ENCODE data around the gene SPINK1. TPM values are rescaled to one million over a fixed set of nuclear protein-coding genes. Genes with fewer than 3 reads are reported as not detected.

SPINK1 gene
- total and polyA plus RNA-seq, 7 experiments from 2014 or later = not detected

- H3K4me1 ChIP-seq (ENCODE audit: control insufficient read depth in 2 of 2, insufficient read depth in 2 of 2, low read length in 2 of 2) = peaks cover 0 to 8% of the 10 kb centered on the region in 2 donors
- H3K27me3 ChIP-seq (ENCODE audit: control insufficient read depth in 2 of 2, insufficient read depth in 2 of 2, low read length in 2 of 2) = no peaks in the 10 kb centered on the region
- H3K27me3 Mint-ChIP-seq = peaks cover 0 to 14% (median 0%) of the 10 kb centered on the region in 5 donors
- no peak overlapping the region for H3K27ac ChIP-seq (ENCODE audit: low read depth, low read length)
- H3K9me3 Mint-ChIP-seq = no peaks in the 10 kb centered on the region
- no peak overlapping the region for H3K4me3 ChIP-seq (ENCODE audit: low read length)
- POLR2A ChIA-PET = no interaction called here
- H3K4me3 Mint-ChIP-seq = no peak overlapping the region
- no peak for DNase-seq
- H3K36me3 Mint-ChIP-seq = no peaks in the 10 kb centered on the region
- CTCF ChIA-PET = no interaction called here
- intact Hi-C loops (cut with micrococcal nuclease) = no loop called here
- H3K4me1 Mint-ChIP-seq = peaks cover 0 to 7% (median 0%) of the 10 kb centered on the region in 7 donors
- ATAC-seq = no peak
- no peaks in the 10 kb centered on the region for H3K36me3 ChIP-seq (ENCODE audit: control insufficient read depth in 2 of 3, insufficient read depth in 3 of 3, low read length in 3 of 3)
- H3K9me3 ChIP-seq (ENCODE audit: control insufficient read depth in 2 of 3, low read length in 3 of 3) = no peaks in the 10 kb centered on the region
- no peak overlapping the region for H3K27ac Mint-ChIP-seq
Observed at GRCh38 chr5:147801461-147801860, 30.0 kb downstream of the SPINK1 start.

- H3K9me3 Mint-ChIP-seq = no peaks in the 10 kb centered on the region
- H3K9me3 ChIP-seq (ENCODE audit: control insufficient read depth in 2 of 3, low read length in 3 of 3) = no peaks in the 10 kb centered on the region
- ChIA-PET CTCF (no interaction called here), POLR2A (no interaction called here)
- peaks cover 0 to 8% of the 10 kb centered on the region in 2 donors for H3K4me1 ChIP-seq (ENCODE audit: control insufficient read depth in 2 of 2, insufficient read depth in 2 of 2, low read length in 2 of 2)
- H3K27ac ChIP-seq (ENCODE audit: low read depth, low read length) = no peak overlapping the region
- DNase-seq (no peak), ATAC-seq (no peak)
- no peak overlapping the region for H3K4me3 ChIP-seq (ENCODE audit: low read length)
- intact Hi-C loops (cut with micrococcal nuclease) = no loop called here
- no peaks in the 10 kb centered on the region for H3K36me3 Mint-ChIP-seq
- H3K27ac Mint-ChIP-seq = no peak overlapping the region
- H3K27me3 Mint-ChIP-seq = peaks cover 0 to 17% (median 6%) of the 10 kb centered on the region in 5 donors
- no peak overlapping the region for H3K4me3 Mint-ChIP-seq
- H3K27me3 ChIP-seq (ENCODE audit: control insufficient read depth in 2 of 2, insufficient read depth in 2 of 2, low read length in 2 of 2) = no peaks in the 10 kb centered on the region
- peaks cover 0 to 7% (median 0%) of the 10 kb centered on the region in 7 donors for H3K4me1 Mint-ChIP-seq
- H3K36me3 ChIP-seq (ENCODE audit: control insufficient read depth in 2 of 3, insufficient read depth in 3 of 3, low read length in 3 of 3) = no peaks in the 10 kb centered on the region
Observed at GRCh38 chr5:147800491-147800890, 31.0 kb downstream of the SPINK1 start.

- no peak overlapping the region for H3K27ac ChIP-seq (ENCODE audit: low read depth, low read length)
- Mint-ChIP-seq H3K4me3 (no peak overlapping the region), H3K4me1 (peaks cover 0 to 1% (median 0%) of the 10 kb centered on the region in 7 donors), H3K9me3 (no peaks in the 10 kb centered on the region), H3K27ac (no peak overlapping the region), H3K27me3 (peaks cover 0 to 13% (median 6%) of the 10 kb centered on the region in 5 donors), H3K36me3 (no peaks in the 10 kb centered on the region)
- H3K4me1 ChIP-seq (ENCODE audit: control insufficient read depth in 2 of 2, insufficient read depth in 2 of 2, low read length in 2 of 2) = no peaks in the 10 kb centered on the region
- ATAC-seq (no peak), DNase-seq (no peak)
- H3K9me3 ChIP-seq (ENCODE audit: control insufficient read depth in 2 of 3, low read length in 3 of 3) = no peaks in the 10 kb centered on the region
- H3K4me3 ChIP-seq (ENCODE audit: low read length) = no peak overlapping the region
- ChIA-PET CTCF (no interaction called here), POLR2A (no interaction called here)
- no peaks in the 10 kb centered on the region for H3K36me3 ChIP-seq (ENCODE audit: control insufficient read depth in 2 of 3, insufficient read depth in 3 of 3, low read length in 3 of 3)
- H3K27me3 ChIP-seq (ENCODE audit: control insufficient read depth in 2 of 2, insufficient read depth in 2 of 2, low read length in 2 of 2) = no peaks in the 10 kb centered on the region
- intact Hi-C loops (cut with micrococcal nuclease) = no loop called here
Observed at GRCh38 chr5:147796556-147797308, 34.7 kb downstream of the SPINK1 start.

GRCh38 chr5:147791181-147791580, 40.3 kb downstream of the SPINK1 start:
- peaks cover 0 to 8% (median 0%) of the 10 kb centered on the region in 5 donors for H3K27me3 Mint-ChIP-seq
- H3K27ac ChIP-seq (ENCODE audit: low read depth, low read length) = no peak overlapping the region
- no peak for ATAC-seq
- intact Hi-C loops (cut with micrococcal nuclease) = no loop called here
- POLR2A ChIA-PET = no interaction called here
- CTCF ChIA-PET = no interaction called here
- no peaks in the 10 kb centered on the region for H3K4me1 ChIP-seq (ENCODE audit: control insufficient read depth in 2 of 2, insufficient read depth in 2 of 2, low read length in 2 of 2)
- H3K9me3 Mint-ChIP-seq = no peaks in the 10 kb centered on the region
- H3K27ac Mint-ChIP-seq = no peak overlapping the region
- no peak overlapping the region for H3K4me3 ChIP-seq (ENCODE audit: low read length)
- no peaks in the 10 kb centered on the region for H3K27me3 ChIP-seq (ENCODE audit: control insufficient read depth in 2 of 2, insufficient read depth in 2 of 2, low read length in 2 of 2)
- H3K4me1 Mint-ChIP-seq = peaks cover 0 to 1% (median 0%) of the 10 kb centered on the region in 7 donors
- H3K4me3 Mint-ChIP-seq = no peak overlapping the region
- H3K36me3 Mint-ChIP-seq = no peaks in the 10 kb centered on the region
- no peaks in the 10 kb centered on the region for H3K36me3 ChIP-seq (ENCODE audit: control insufficient read depth in 2 of 3, insufficient read depth in 3 of 3, low read length in 3 of 3)
- no peaks in the 10 kb centered on the region for H3K9me3 ChIP-seq (ENCODE audit: control insufficient read depth in 2 of 3, low read length in 3 of 3)
- DNase-seq = no peak

- Histone ChIP-seq H3K4me3 (ENCODE audit: low read length) (no peak overlapping the region), H3K9me3 (ENCODE audit: control insufficient read depth in 2 of 3, low read length in 3 of 3) (no peaks in the 10 kb centered on the region), H3K36me3 (ENCODE audit: control insufficient read depth in 2 of 3, insufficient read depth in 3 of 3, low read length in 3 of 3) (no peaks in the 10 kb centered on the region), H3K27ac (ENCODE audit: low read depth, low read length) (no peak overlapping the region), H3K27me3 (ENCODE audit: control insufficient read depth in 2 of 2, insufficient read depth in 2 of 2, low read length in 2 of 2) (no peaks in the 10 kb centered on the region), H3K4me1 (ENCODE audit: control insufficient read depth in 2 of 2, insufficient read depth in 2 of 2, low read length in 2 of 2) (no peaks in the 10 kb centered on the region)
- ChIA-PET CTCF (no interaction called here), POLR2A (no interaction called here)
- Mint-ChIP-seq H3K27ac (no peak overlapping the region), H3K9me3 (no peaks in the 10 kb centered on the region), H3K27me3 (peaks cover 0 to 10% (median 0%) of the 10 kb centered on the region in 5 donors), H3K4me3 (no peak overlapping the region), H3K4me1 (no peaks in the 10 kb centered on the region), H3K36me3 (no peaks in the 10 kb centered on the region)
- intact Hi-C loops (cut with micrococcal nuclease) = no loop called here
- DNase-seq = no peak
- no peak for ATAC-seq
Observed at GRCh38 chr5:147789820-147790219, 41.7 kb downstream of the SPINK1 start.

GRCh38 chr5:147788023-147788422, 43.4 kb downstream of the SPINK1 start:
- intact Hi-C loops (cut with micrococcal nuclease) = no loop called here
- Mint-ChIP-seq H3K4me1 (no peaks in the 10 kb centered on the region), H3K27me3 (peaks cover 0 to 20% (median 0%) of the 10 kb centered on the region in 5 donors), H3K4me3 (no peak overlapping the region), H3K27ac (no peak overlapping the region), H3K36me3 (no peaks in the 10 kb centered on the region), H3K9me3 (no peaks in the 10 kb centered on the region)
- CTCF ChIA-PET = no interaction called here
- H3K9me3 ChIP-seq (ENCODE audit: control insufficient read depth in 2 of 3, low read length in 3 of 3) = no peaks in the 10 kb centered on the region
- H3K4me3 ChIP-seq (ENCODE audit: low read length) = no peak overlapping the region
- H3K27me3 ChIP-seq (ENCODE audit: control insufficient read depth in 2 of 2, insufficient read depth in 2 of 2, low read length in 2 of 2) = no peaks in the 10 kb centered on the region
- DNase-seq (no peak), ATAC-seq (no peak)
- no peak overlapping the region for H3K27ac ChIP-seq (ENCODE audit: low read depth, low read length)
- H3K36me3 ChIP-seq (ENCODE audit: control insufficient read depth in 2 of 3, insufficient read depth in 3 of 3, low read length in 3 of 3) = no peaks in the 10 kb centered on the region
- POLR2A ChIA-PET = no interaction called here
- no peaks in the 10 kb centered on the region for H3K4me1 ChIP-seq (ENCODE audit: control insufficient read depth in 2 of 2, insufficient read depth in 2 of 2, low read length in 2 of 2)

- no peak overlapping the region for H3K27ac ChIP-seq (ENCODE audit: low read depth, low read length)
- no peak overlapping the region for H3K4me3 ChIP-seq (ENCODE audit: low read length)
- no peaks in the 10 kb centered on the region for H3K27me3 ChIP-seq (ENCODE audit: control insufficient read depth in 2 of 2, insufficient read depth in 2 of 2, low read length in 2 of 2)
- DNase-seq (no peak), ATAC-seq (no peak)
- Mint-ChIP-seq H3K27me3 (peaks cover 0 to 22% (median 2%) of the 10 kb centered on the region in 5 donors), H3K4me1 (peaks cover 6 to 16% (median 12%) of the 10 kb centered on the region in 7 donors), H3K27ac (no peak overlapping the region), H3K9me3 (no peaks in the 10 kb centered on the region), H3K36me3 (no peaks in the 10 kb centered on the region), H3K4me3 (no peak overlapping the region)
- intact Hi-C loops (cut with micrococcal nuclease) = no loop called here
- H3K36me3 ChIP-seq (ENCODE audit: control insufficient read depth in 2 of 3, insufficient read depth in 3 of 3, low read length in 3 of 3) = no peaks in the 10 kb centered on the region
- CTCF ChIA-PET = no interaction called here
- H3K9me3 ChIP-seq (ENCODE audit: control insufficient read depth in 2 of 3, low read length in 3 of 3) = no peaks in the 10 kb centered on the region
- peaks cover 0 to 4% of the 10 kb centered on the region in 2 donors for H3K4me1 ChIP-seq (ENCODE audit: control insufficient read depth in 2 of 2, insufficient read depth in 2 of 2, low read length in 2 of 2)
- POLR2A ChIA-PET = no interaction called here
Observed at GRCh38 chr5:147786142-147786541, 45.3 kb downstream of the SPINK1 start.

Data from naive thymus-derived CD4-positive, alpha-beta T cell (primary cell).